Left forelimb (tissue), 1 donor: ENCODE data around the gene OR6V1.
"Not testable (repeated sequence)": the region's sequence is repeated elsewhere in the genome, so short reads cannot be mapped to it uniquely, and the experiment has no call there.

Experiments
- DNase-seq: peaks from one replicate; pipeline ENCODE4 v3.0.0-alpha.2; 2018; ENCODE audit warnings: low spot score

Gene OR6V1

DNA sequence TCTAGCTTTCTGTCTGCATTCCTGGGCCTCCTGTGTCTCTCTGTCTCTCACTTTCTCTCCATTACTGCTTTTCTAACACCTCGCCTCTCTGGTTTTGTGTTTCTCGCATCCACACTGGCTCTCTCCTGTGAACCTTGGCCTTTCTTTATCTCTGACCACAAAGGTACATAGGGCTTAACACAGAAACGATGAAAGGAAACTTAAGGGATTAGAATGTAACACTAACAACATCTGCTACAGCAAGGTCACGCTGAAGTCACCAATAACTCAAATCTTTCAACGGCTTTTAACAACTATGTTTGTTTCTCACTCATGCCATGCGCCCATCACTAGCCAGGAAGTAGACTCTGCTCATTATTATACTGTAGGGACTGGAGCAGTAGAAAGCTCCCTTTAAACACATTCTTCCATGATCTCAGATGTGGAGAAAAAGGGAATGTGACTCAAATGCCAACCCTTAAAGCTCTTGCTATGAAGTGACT lies 9.3 kb upstream of the OR6V1 start:
- no peak for DNase-seq

DNA sequence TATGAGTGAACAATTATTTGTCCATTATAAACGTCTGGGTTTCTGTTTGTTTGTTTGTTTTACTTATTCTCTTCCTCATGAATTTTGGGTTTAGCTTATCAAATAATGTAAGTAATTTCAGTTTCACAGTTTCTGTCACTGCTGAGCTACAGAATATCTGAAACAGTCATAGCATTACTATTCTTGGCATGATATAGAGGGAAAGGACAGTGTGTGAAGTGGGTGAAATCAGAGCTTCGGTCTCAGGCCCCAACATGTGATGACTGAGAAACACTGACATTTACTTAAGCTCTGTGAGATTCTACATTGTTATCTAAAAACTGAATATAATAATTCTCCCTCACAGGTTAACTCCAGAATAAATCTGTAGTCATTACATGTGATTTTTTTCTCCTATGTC lies 8.8 kb upstream of the OR6V1 start:
- DNase-seq = no peak

DNA sequence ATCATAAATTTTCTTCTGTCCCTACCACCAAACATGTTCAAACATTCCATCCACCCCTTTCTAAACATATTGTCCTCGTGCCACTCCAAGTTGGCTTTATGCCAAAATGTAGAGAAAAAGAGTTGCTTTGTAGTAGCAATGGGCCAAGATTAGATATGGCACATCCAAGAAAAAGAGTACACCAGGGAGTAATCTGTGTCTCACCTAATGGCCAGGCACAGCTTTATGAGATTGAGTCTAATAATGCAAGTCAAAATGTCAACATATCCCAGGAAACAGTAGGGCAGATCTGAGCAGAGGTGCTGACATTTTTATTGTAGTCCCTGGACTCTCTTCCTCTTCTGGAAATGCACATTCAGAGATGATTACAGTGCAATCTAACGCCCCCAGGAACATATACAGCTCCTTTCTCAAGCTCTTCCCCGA lies 5.7 kb upstream of the OR6V1 start:
- no peak for DNase-seq

DNA sequence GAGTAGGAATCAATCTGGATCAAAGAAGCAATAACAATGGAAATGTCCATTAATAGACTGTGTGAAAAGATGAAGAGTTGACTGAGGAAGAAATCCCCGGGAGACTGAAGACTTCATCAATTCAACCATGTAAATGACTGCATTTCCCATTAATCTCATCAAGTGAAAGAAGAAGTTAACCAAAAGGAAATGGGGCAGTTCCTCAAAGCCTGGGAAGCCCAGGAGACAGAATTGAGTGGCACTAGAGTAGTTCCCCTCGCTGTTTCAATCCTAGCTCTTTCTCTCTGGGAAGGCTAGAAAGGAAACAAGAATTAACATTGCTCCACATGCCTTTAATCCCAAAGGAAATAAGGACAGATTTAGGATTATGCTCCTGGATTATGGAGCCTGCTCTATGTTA lies 4.8 kb upstream of the OR6V1 start:
- DNase-seq = no peak

DNA sequence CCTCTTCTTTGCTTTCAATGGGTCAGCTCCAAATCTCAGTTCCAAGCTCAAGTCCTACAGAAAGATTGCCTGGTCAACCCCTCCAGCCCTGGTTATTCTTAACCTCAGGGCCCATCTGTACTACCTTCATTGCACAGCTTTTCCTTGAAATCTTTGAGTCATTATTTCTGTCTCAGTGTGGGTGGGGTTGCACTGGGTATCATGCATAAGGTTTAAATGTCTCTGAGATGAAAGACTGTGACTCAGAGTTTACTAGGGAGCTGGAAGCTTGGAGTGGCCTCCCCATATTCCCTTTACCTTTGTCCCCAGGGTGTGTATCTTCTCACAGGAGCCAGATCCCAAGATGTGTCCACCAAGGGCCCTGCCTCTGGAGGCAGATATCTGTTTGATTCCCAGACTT lies 3.3 kb upstream of the OR6V1 start:
- DNase-seq = no peak

DNA sequence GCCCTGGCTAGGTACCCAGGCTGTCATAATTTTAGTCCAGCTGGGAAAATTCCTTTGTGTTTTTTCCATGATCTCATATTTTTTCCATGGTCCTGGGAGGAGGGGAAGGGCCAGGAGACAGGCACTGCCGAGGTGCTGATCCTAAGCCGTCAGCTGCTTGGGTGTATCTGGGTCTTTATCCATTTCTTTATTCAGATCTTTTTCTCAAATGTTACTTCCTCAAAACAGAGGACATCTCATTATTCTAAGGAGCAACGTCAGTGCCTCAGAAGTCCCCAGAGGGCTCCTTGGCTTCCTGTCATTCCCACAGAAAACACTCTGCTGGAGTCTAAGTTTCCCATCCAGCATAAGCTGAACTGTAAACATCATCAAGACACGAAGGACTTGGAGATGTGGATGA lies 2.8 kb upstream of the OR6V1 start:
- no peak for DNase-seq

DNA sequence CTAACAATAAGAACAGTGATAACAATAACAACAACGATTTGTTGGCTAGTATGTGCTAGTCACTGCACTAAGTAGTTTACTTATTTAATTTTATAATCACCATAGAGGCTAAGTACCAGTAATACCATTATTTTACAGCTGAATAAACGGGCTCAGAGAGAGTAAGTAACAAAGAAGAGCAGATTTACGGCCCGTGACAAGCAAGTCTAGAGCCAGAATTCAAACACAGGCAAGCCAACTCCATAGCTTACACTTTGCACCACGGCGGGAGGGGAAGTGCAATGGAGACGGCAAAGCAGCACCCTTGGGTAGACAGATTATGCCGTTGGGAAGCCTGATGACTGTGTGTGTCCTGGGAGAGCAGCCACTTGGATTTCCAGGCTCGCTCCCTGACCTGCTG lies 1.2 kb upstream of the OR6V1 start:
- DNase-seq = no peak

DNA sequence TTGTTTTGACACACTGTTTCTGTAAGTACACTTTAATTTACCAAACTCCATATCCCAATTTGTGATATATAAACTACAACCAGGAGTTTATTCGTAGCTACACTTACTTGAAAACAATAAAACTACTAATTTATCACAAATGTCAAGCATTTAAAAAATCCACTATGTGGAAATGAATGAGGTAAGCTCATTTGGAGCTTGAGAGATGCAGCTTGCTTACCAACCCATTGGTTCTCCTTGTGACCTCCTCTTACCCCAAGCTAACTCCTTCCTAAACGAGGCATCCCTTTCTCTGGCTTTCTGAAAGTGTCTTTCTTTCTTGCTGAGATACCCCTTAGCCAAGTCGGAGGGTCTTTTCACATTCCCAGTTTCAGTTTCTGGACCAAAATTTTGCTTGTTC lies 2.5 kb downstream of the OR6V1 start:
- no peak for DNase-seq

DNA sequence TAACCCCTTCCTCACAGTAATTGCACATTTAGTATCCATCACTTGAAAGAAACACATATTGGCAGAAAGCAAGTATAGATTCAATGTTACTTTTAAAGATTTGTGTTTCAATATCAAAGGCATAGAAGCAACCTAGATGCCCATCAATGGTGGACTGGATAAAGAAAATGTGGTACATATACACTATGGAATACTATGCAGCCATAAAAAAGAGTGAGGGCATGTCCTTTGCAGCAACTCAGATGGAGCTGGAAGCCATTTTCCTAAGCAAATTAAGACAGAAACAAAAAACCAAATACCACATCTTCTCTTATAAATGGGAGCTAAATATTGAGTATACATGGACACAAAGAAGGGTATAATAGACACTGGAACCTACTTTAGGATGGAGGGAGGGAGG lies 3.6 kb downstream of the OR6V1 start:
- DNase-seq = no peak

DNA sequence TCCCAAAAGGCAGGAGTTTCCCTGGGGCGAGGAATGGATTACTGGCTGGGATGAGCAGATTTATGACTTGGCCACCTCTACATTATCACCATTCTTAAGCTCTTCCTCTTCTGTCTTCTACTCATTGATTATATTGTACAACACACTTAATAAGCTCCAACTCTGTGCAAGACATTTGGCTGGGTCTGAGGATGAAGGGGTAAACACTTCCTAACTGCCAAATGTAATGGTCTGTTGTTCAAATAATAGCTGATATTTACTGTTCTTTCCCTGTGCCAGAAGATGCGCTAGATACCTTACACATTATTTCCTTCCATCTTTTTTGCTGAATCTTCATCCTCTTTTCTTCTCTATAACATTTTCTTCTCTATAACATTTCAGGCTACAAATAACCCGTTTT lies 11.6 kb downstream of the OR6V1 start:
- DNase-seq = no peak

DNA sequence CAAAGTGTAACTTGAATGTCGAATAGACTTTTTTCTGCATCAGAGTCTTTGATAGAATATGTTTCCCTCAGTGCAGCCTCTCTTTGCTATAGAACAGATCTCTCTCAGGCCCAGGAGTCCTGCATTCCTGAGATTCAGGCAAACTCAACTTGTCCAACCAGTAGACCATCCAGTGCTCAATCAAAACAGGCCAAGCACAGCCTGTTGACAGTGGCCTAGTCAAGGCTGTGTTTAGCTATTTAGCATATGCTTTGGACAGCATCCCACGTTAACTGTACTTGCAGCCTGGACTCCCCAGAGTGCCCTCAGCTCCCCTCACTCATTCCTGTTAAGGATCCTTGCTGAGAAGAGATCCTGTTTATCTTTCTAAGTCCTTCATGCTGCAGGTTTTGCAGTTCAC lies 16.3 kb downstream of the OR6V1 start:
- no peak for DNase-seq

DNA sequence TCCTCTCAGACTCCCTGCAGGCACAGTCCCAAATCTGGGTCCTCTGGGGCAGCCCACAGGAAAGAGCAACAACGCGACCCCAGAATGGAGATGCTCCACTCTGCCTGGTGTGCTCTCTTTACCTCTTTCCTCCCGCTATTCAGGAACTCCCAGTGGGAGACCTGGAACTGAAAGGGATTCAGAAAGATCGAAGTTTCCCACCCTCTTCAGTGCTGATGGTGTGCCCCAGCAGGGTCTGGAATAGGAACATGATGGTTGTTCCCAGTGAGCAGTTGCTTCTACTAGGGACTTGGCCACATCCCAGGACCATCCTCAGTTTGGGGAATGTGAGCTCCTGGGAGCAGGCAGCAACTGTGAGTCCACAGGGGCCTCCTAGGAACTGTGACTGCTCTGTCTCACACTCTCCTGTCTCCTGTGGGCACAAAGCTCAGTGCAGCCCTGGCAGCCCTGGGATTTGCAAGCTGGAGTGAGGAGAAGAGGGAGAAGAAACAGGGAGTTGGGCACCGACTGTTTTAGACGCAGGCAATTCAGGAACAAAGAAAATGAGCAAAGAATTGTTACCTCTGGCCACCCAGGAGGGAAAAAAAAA lies 17.9 kb downstream of the OR6V1 start:
- DNase-seq = no peak

DNA sequence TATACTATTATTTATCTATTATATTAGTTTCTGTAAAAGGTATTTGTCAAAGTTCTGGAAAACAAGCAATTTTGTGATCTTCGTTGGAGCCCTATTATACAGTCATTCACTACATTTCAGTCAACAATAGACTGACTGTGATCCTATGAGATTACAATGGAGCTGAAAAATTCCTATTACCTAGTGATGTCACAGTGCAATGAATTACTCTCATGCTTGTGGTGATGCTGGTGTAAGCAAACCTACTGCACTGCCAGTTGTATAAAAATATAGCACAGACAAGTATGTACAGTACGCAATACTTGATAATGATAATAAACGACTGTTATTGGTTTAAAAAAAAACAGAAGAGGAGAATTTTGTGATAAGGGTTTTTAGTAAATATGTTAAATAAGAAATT lies 21.4 kb downstream of the OR6V1 start:
- no peak for DNase-seq

DNA sequence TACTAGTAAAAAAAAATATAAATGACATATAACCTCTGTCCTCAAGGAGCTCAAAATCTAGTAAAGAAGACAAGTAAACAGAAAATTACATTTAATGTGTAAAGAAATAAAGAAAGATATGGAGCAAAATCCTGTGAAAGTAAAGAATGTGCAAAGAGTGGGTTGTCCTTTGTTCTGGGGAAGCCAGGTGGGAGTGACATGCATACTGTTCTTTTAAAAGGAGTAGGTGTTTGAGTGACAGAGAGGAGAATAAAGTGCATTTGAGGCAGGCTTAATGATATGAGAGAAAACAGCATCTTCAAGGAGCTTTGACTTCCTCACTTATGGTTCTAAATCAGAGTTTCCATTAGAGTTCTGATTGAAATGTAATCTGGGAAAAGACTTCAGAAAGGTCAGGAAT lies 22.0 kb downstream of the OR6V1 start:
- no peak for DNase-seq

DNA sequence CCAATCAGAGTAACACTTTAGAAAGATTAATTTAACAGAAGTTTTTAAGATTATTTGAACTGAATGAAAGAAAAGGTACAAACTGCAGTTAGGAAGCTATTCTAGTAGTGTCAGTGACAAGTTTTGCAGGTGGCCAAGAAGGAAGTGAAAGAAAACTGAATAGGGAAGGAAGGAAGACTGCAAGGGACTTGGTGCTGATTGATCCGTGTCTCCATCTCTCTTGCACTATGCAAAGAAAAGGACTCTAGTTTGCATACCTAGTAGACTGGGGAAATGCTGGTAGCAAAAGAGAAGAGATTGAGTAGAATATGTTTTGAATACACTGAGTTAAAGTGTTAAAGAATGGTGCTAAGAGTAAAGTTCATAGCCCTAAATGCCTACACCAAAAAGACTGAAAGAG lies 33.0 kb downstream of the OR6V1 start:
- no peak for DNase-seq

DNA sequence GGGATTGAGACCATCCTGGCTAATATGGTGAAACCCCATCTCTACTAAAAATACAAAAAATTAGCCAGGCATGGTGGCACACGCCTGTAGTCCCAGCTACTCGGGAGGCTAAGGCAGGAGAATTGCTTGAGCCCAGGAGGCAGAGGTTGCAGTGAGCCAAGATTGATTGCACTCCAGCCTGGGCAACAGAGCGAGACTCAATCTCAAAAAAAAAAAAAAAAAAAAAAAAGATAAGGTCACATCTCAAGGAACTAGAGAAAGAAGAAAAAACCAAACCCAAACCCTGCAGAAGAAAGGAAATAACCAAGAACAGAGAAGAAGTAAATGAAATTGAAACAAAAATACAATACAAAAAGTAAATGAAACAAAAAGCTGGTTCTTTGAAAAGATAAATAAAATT lies 33.5 kb downstream of the OR6V1 start:
- DNase-seq = not testable (repeated sequence)

DNA sequence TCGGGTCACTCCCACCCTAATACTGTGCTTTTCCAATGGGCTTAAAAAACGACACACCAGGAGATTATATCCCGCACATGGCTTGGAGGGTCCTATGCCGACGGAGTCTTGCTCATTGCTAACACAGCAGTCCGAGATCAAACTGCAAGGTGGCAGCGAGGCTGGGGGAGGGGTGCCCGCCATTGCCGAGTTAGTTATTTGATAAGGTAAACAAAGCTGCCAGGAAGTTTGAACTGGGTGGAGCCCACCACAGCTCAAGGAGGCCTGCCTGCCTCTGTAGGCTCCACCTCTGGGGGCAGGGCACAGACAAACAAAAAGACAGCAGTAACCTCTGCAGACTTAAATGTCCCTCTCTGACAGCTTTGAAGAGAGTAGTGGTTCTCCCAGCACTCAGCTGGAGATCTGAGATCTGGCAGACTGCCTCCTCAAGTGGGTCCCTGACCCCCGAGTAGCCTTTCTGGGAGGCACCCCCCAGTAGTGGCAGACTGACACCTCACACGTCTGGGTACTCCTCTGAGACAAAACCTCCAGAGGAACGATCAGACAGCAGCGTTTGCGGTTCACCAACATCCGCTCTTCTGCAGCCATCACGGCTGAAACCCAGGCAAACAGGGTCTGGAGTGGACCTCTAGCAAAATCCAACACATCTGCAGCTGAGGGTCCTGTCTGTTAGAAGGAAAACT lies 36.5 kb downstream of the OR6V1 start:
- DNase-seq = not testable (repeated sequence)

DNA sequence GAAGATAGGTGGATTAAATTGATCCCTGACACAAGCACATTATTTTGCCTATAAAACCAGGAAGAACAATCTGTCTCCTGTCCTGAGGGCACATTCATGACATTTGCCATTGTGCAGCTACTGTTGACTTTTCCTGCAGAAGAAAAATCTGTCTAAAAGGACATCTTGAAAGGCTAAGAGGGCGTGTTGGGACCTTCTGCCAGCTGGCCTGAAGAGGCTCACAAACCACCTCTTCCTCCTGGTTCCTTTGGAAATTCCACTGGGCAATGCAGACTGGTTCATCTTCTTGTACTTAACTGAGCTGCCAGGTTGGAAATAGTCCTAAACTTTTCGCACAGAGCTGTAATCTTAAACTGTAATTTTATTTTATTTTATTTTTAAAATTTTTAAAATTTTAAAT lies 44.0 kb downstream of the OR6V1 start:
- DNase-seq = no peak

DNA sequence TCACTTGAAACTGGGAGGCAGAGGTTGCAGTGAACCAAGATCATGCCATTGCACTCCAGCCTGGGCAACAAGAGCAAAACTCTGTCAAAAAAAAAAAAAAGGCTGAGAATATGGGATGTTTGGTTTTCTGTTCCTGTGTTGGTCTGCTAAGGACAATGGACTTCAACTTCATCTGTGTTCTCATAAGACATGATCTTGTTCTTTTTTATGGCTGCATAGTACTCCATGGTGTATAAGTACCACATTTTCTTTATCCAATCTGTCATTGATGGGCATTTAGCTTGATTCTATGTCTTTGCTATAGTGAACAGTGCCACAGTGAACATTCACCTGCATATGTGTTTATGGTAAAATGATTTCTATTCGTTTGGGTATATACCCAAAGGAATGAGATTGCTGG lies 47.4 kb downstream of the OR6V1 start:
- DNase-seq = not testable (repeated sequence)
